Gastroesophageal sphincter (tissue), 4 donors: Measurements from ENCODE around the gene LGR5. TPM values are rescaled to one million over a fixed set of nuclear protein-coding genes. Genes with fewer than 3 reads are reported as not detected.

Experiments used
- ATAC-seq: fragments of 150-250 bp; one replicate; pipeline ENCODE4 v1.9.1; 2016; ENCODE audit warnings: mild to moderate bottlenecking, moderate library complexity
- H3K27ac ChIP-seq, 4 donors: fragments of 200-600 bp; sonication (generic) in 3 of 4; 1 replicate in 3 of 4; 2 replicates in 1 of 4; pipeline ENCODE4 v1.5.1; 2016 to 2019
- H3K27me3 ChIP-seq: fragments of 200-600 bp; sonication (generic); one replicate; pipeline ENCODE4 v1.5.1; 2019
- H3K36me3 ChIP-seq, 2 donors: fragments of 200-600 bp; sonication (generic); one replicate each; pipeline ENCODE4 v1.5.1; 2019; ENCODE audit warnings: control low read depth in 1 of 2
- H3K4me1 ChIP-seq, 3 donors: fragments of 200-600 bp; sonication (generic); 1 replicate in 2 of 3; 2 replicates in 1 of 3; pipeline ENCODE4 v1.5.1; 2016 to 2019; ENCODE audit warnings: control low read depth in 2 of 3
- H3K4me3 ChIP-seq, 2 donors: fragments of 200-600 bp; sonication (generic); one replicate each; pipeline ENCODE4 v1.5.1; 2019; ENCODE audit warnings: mild to moderate bottlenecking in 1 of 2, moderate library complexity in 1 of 2
- H3K9me3 ChIP-seq, 3 donors: fragments of 200-600 bp; sonication (generic); one replicate each; pipeline ENCODE4 v1.5.1; 2017 to 2019; ENCODE audit warnings: control low read depth in 2 of 3
- CTCF ChIP-seq, 4 experiments: fragments of 200-600 bp in 2 of 4; fragments of 450-650 bp in 2 of 4; sonication (generic) in 1 of 4; IDR thresholded peaks; one replicate each; pipeline ENCODE4 v1.5.1; 2017 to 2019; ENCODE audit warnings: antibody characterized with exemption in 4 of 4, mild to moderate bottlenecking in 2 of 4, moderate library complexity in 2 of 4
- EP300 ChIP-seq: sonication (generic); formaldehyde crosslinking; IDR thresholded peaks from one replicate; pipeline ENCODE4 v1.6.1; 2017; ENCODE audit warnings: antibody characterized with exemption, mild to moderate bottlenecking
- POLR2A ChIP-seq, 2 donors: fragments of 450-650 bp; IDR thresholded peaks; one replicate each; pipeline ENCODE4 v1.6.1; 2017; ENCODE audit warnings: antibody characterized with exemption in 2 of 2, mild to moderate bottlenecking in 2 of 2, moderate library complexity in 1 of 2
- POLR2AphosphoS5 ChIP-seq: sonication (generic); formaldehyde crosslinking; IDR thresholded peaks from one replicate; pipeline ENCODE4 v1.6.1; 2017; ENCODE audit warnings: antibody characterized with exemption
- WGBS, 2 donors: methylation state at CpG; one replicate each; pipeline ENCODE4 v1.1.5; 2018; ENCODE audit warnings: low coverage in 1 of 2; 5-methylcytosine and 5-hydroxymethylcytosine counted together
- total RNA-seq, 4 donors: library from RNA; depleted of rRNA; stranded (reverse); fragments of >200 nt; gene quantifications; one replicate each; pipeline ENCODE4 v1.1.0, GENCODE V29; 2016

Gene LGR5
- total RNA-seq, 4 donors from 2014 or later, result 0.12 to 0.47 (median 0.40) TPM; not detected in 1

GRCh38 chr12:71517145-71517846 is 77.7 kb downstream of the LGR5 start:
- ATAC-seq, result no peak
- Histone ChIP-seq H3K27me3 (peaks cover 4% of the 10 kb centered on the region), H3K9me3 (no peaks in the 10 kb centered on the region), H3K4me1 (no peaks in the 10 kb centered on the region), H3K36me3 (no peaks in the 10 kb centered on the region), H3K27ac (no peak overlapping the region), H3K4me3 (no peak overlapping the region)
- TF ChIP-seq POLR2AphosphoS5, result no peak
- TF ChIP-seq EP300, result no peak
- TF ChIP-seq CTCF (IDR thresholded peaks at IDR 0.05), result no peak
- no peak for TF ChIP-seq POLR2A (IDR thresholded peaks at IDR 0.05)
- 72% methylated on average over 2 of the region's 2 CpGs for WGBS, 2 donors

GRCh38 chr12:71521125-71521524 is 81.5 kb downstream of the LGR5 start:
- no peaks in the 10 kb centered on the region for H3K27me3 ChIP-seq
- TF ChIP-seq CTCF (IDR thresholded peaks at IDR 0.05) (no peak), EP300 (no peak), POLR2A (IDR thresholded peaks at IDR 0.05) (no peak), POLR2AphosphoS5 (no peak)
- no peaks in the 10 kb centered on the region for H3K9me3 ChIP-seq
- ATAC-seq, result no peak
- no peak overlapping the region for H3K27ac ChIP-seq
- no peaks in the 10 kb centered on the region for H3K4me1 ChIP-seq
- no peaks in the 10 kb centered on the region for H3K36me3 ChIP-seq
- WGBS, 2 donors, result 73% methylated on average over 3 to 4 of the region's 4 CpGs
- no peak overlapping the region for H3K4me3 ChIP-seq

GRCh38 chr12:71524626-71525025 is 85.0 kb downstream of the LGR5 start:
- H3K27ac ChIP-seq, result no peak overlapping the region
- H3K9me3 ChIP-seq, result no peaks in the 10 kb centered on the region
- ATAC-seq, result no peak
- H3K4me3 ChIP-seq, result no peak overlapping the region
- TF ChIP-seq EP300, result no peak
- TF ChIP-seq POLR2AphosphoS5, result no peak
- no peak for TF ChIP-seq CTCF (IDR thresholded peaks at IDR 0.05)
- no peak for TF ChIP-seq POLR2A (IDR thresholded peaks at IDR 0.05)
- H3K27me3 ChIP-seq, result peaks cover 5% of the 10 kb centered on the region
- H3K36me3 ChIP-seq, result no peaks in the 10 kb centered on the region
- WGBS, 2 donors, result 34 to 39% methylated on average over 2 of the region's 2 CpGs
- H3K4me1 ChIP-seq, result no peaks in the 10 kb centered on the region

GRCh38 chr12:71533703-71534102 is 94.1 kb downstream of the LGR5 start:
- Histone ChIP-seq H3K36me3 (no peaks in the 10 kb centered on the region), H3K9me3 (no peaks in the 10 kb centered on the region), H3K27ac (no peak overlapping the region), H3K4me1 (no peaks in the 10 kb centered on the region), H3K4me3 (no peak overlapping the region), H3K27me3 (peaks cover 5% of the 10 kb centered on the region)
- 29 to 78% methylated on average over 1 to 2 of the region's 2 CpGs for WGBS, 2 donors
- TF ChIP-seq POLR2A (IDR thresholded peaks at IDR 0.05) (no peak), CTCF (IDR thresholded peaks at IDR 0.05) (no peak), EP300 (no peak), POLR2AphosphoS5 (no peak)
- ATAC-seq, result no peak

- ATAC-seq, result no peak
- H3K4me3 ChIP-seq, result no peak overlapping the region
- no peaks in the 10 kb centered on the region for H3K4me1 ChIP-seq
- peaks cover 5% of the 10 kb centered on the region for H3K27me3 ChIP-seq
- H3K36me3 ChIP-seq, result no peaks in the 10 kb centered on the region
- no peaks in the 10 kb centered on the region for H3K9me3 ChIP-seq
- 53 to 79% methylated on average over 2 of the region's 2 CpGs for WGBS, 2 donors
- H3K27ac ChIP-seq, result no peak overlapping the region
- TF ChIP-seq POLR2AphosphoS5 (no peak), EP300 (no peak), POLR2A (IDR thresholded peaks at IDR 0.05) (no peak), CTCF (IDR thresholded peaks at IDR 0.05) (no peak)
These were observed 96.8 kb downstream of the LGR5 start for GRCh38 chr12:71536279-71536938.
